Neural crest cell (in vitro differentiated cells): ENCODE data around the gene MAGEB4. TPM values are rescaled to one million over a fixed set of nuclear protein-coding genes. Genes with fewer than 3 reads are reported as not detected.

Experiments
- DNase-seq: peaks from one replicate; pipeline ENCODE4 v3.0.0; 2021; ENCODE audit warnings: low read depth, mixed read lengths, low spot score
- H3K27ac Mint-ChIP-seq: one replicate; pipeline ENCODE4 v1.8.0; 2021; ENCODE audit warnings: mild to moderate bottlenecking, mixed read lengths; ENCODE audit not compliant: unreplicated experiment
- H3K27me3 Mint-ChIP-seq: 2 replicates; pipeline ENCODE4 v1.8.0; 2021; ENCODE audit warnings: low read depth, mild to moderate bottlenecking, mixed read lengths
- H3K36me3 Mint-ChIP-seq: 2 replicates; pipeline ENCODE4 v1.8.0; 2021; ENCODE audit warnings: low read depth, mild to moderate bottlenecking, mixed read lengths
- H3K4me1 Mint-ChIP-seq: 2 replicates; pipeline ENCODE4 v1.8.0; 2021; ENCODE audit warnings: mixed read lengths
- H3K4me3 Mint-ChIP-seq: one replicate; pipeline ENCODE4 v1.8.0; 2021; ENCODE audit warnings: mild to moderate bottlenecking, mixed read lengths
- H3K9me3 Mint-ChIP-seq: 2 replicates; pipeline ENCODE4 v1.8.0; 2021; ENCODE audit warnings: mixed read lengths
- total RNA-seq: library from RNA; stranded (reverse); gene quantifications from 2 replicates; pipeline ENCODE4 v1.2.1, GENCODE V29; 2021
- TF ChIP-seq, protein P1 (sequence below): fragments of 200-600 bp; sonication (generic); conservative IDR thresholded peaks from 2 replicates; pipeline ENCODE4 v1.5.0; 2021; ENCODE audit warnings: antibody characterized with exemption, mild to moderate bottlenecking

The MAGEB4 gene
- total RNA-seq, 1 donor from 2014 or later, result not detected

- TF ChIP-seq, protein P1, sequence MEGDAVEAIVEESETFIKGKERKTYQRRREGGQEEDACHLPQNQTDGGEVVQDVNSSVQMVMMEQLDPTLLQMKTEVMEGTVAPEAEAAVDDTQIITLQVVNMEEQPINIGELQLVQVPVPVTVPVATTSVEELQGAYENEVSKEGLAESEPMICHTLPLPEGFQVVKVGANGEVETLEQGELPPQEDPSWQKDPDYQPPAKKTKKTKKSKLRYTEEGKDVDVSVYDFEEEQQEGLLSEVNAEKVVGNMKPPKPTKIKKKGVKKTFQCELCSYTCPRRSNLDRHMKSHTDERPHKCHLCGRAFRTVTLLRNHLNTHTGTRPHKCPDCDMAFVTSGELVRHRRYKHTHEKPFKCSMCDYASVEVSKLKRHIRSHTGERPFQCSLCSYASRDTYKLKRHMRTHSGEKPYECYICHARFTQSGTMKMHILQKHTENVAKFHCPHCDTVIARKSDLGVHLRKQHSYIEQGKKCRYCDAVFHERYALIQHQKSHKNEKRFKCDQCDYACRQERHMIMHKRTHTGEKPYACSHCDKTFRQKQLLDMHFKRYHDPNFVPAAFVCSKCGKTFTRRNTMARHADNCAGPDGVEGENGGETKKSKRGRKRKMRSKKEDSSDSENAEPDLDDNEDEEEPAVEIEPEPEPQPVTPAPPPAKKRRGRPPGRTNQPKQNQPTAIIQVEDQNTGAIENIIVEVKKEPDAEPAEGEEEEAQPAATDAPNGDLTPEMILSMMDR, result no peak
- no peak for DNase-seq
- Mint-ChIP-seq H3K36me3 (no peaks in the 10 kb centered on the region), H3K27me3 (no peaks in the 10 kb centered on the region), H3K27ac (no peak overlapping the region), H3K4me1 (no peaks in the 10 kb centered on the region), H3K4me3 (no peak overlapping the region), H3K9me3 (no peaks in the 10 kb centered on the region)
These were observed 40.7 kb downstream of the MAGEB4 start for GRCh38 chrX:30282527-30282926.

- Mint-ChIP-seq H3K27me3 (no peaks in the 10 kb centered on the region), H3K36me3 (no peaks in the 10 kb centered on the region), H3K9me3 (no peaks in the 10 kb centered on the region), H3K4me3 (no peak overlapping the region), H3K4me1 (no peaks in the 10 kb centered on the region), H3K27ac (no peak overlapping the region)
- DNase-seq, result no peak
- TF ChIP-seq, protein P1, result no peak
These were observed 41.8 kb downstream of the MAGEB4 start for GRCh38 chrX:30283456-30284200.

Other genes with a start within 250 kb of the MAGEB4 start
- gene MAGEB2, start 26.4 kb upstream of the MAGEB4 start, total RNA-seq, result not detected in 2 replicates
- not detected in 2 replicates for gene MAGEB3, start 11.3 kb upstream of the MAGEB4 start, total RNA-seq
- not detected in 2 replicates for gene MAGEB1, start 5.1 kb downstream of the MAGEB4 start, total RNA-seq
- gene NR0B1, start 67.4 kb downstream of the MAGEB4 start, total RNA-seq, result not detected in 2 replicates